ENCODE measurements around the gene SNTG2.

Gene SNTG2

GRCh38 chr2:1251520-1251919 lies 300.9 kb downstream of the SNTG2 start:
- no peaks in the 10 kb centered on the region for H3K9me3 ChIP-seq (ENCODE audit: control insufficient read depth in 2 of 2, low read length in 2 of 2)
- H3K27ac ChIP-seq (ENCODE audit: low read depth in 2 of 2, low read length in 2 of 2), result no peak overlapping the region
- H3K9ac ChIP-seq (ENCODE audit: low read depth in 1 of 2, low read length in 2 of 2), result no peak overlapping the region
- H3K4me3 ChIP-seq (ENCODE audit: low read length in 2 of 2), result no peak overlapping the region
- no peaks in the 10 kb centered on the region for H3K4me1 ChIP-seq (ENCODE audit: control insufficient read depth in 2 of 2, insufficient read depth in 2 of 2, low read length in 2 of 2)
- H3K36me3 ChIP-seq (ENCODE audit: control insufficient read depth in 2 of 2, insufficient read depth in 2 of 2, low read length in 2 of 2), result no peaks in the 10 kb centered on the region
- H3K27me3 ChIP-seq (ENCODE audit: control insufficient read depth in 2 of 2, insufficient read depth in 2 of 2, low read length in 2 of 2), result no peaks in the 10 kb centered on the region

GRCh38 chr2:1253629-1254028 lies 303.0 kb downstream of the SNTG2 start:
- H3K4me3 ChIP-seq (ENCODE audit: low read length in 2 of 2), result no peak overlapping the region
- H3K27me3 ChIP-seq (ENCODE audit: control insufficient read depth in 2 of 2, insufficient read depth in 2 of 2, low read length in 2 of 2), result no peaks in the 10 kb centered on the region
- H3K27ac ChIP-seq (ENCODE audit: low read depth in 2 of 2, low read length in 2 of 2), result no peak overlapping the region
- H3K4me1 ChIP-seq (ENCODE audit: control insufficient read depth in 2 of 2, insufficient read depth in 2 of 2, low read length in 2 of 2), result no peaks in the 10 kb centered on the region
- no peaks in the 10 kb centered on the region for H3K36me3 ChIP-seq (ENCODE audit: control insufficient read depth in 2 of 2, insufficient read depth in 2 of 2, low read length in 2 of 2)
- no peaks in the 10 kb centered on the region for H3K9me3 ChIP-seq (ENCODE audit: control insufficient read depth in 2 of 2, low read length in 2 of 2)
- H3K9ac ChIP-seq (ENCODE audit: low read depth in 1 of 2, low read length in 2 of 2), result no peak overlapping the region

- Histone ChIP-seq H3K36me3 (ENCODE audit: control insufficient read depth in 2 of 2, insufficient read depth in 2 of 2, low read length in 2 of 2) (no peaks in the 10 kb centered on the region), H3K27me3 (ENCODE audit: control insufficient read depth in 2 of 2, insufficient read depth in 2 of 2, low read length in 2 of 2) (no peaks in the 10 kb centered on the region), H3K27ac (ENCODE audit: low read depth in 2 of 2, low read length in 2 of 2) (no peak overlapping the region), H3K4me1 (ENCODE audit: control insufficient read depth in 2 of 2, insufficient read depth in 2 of 2, low read length in 2 of 2) (no peaks in the 10 kb centered on the region), H3K9ac (ENCODE audit: low read depth in 1 of 2, low read length in 2 of 2) (no peak overlapping the region), H3K4me3 (ENCODE audit: low read length in 2 of 2) (no peak overlapping the region), H3K9me3 (ENCODE audit: control insufficient read depth in 2 of 2, low read length in 2 of 2) (no peaks in the 10 kb centered on the region)
These were observed 304.2 kb downstream of the SNTG2 start for GRCh38 chr2:1254662-1255343.

GRCh38 chr2:1256632-1257324 lies 306.1 kb downstream of the SNTG2 start:
- Histone ChIP-seq H3K36me3 (ENCODE audit: control insufficient read depth in 2 of 2, insufficient read depth in 2 of 2, low read length in 2 of 2) (no peaks in the 10 kb centered on the region), H3K27me3 (ENCODE audit: control insufficient read depth in 2 of 2, insufficient read depth in 2 of 2, low read length in 2 of 2) (no peaks in the 10 kb centered on the region), H3K27ac (ENCODE audit: low read depth in 2 of 2, low read length in 2 of 2) (no peak overlapping the region), H3K4me3 (ENCODE audit: low read length in 2 of 2) (no peak overlapping the region), H3K9me3 (ENCODE audit: control insufficient read depth in 2 of 2, low read length in 2 of 2) (no peaks in the 10 kb centered on the region), H3K4me1 (ENCODE audit: control insufficient read depth in 2 of 2, insufficient read depth in 2 of 2, low read length in 2 of 2) (no peaks in the 10 kb centered on the region), H3K9ac (ENCODE audit: low read depth in 1 of 2, low read length in 2 of 2) (no peak overlapping the region)

GRCh38 chr2:1257334-1257733 lies 306.7 kb downstream of the SNTG2 start:
- Histone ChIP-seq H3K27ac (ENCODE audit: low read depth in 2 of 2, low read length in 2 of 2) (no peak overlapping the region), H3K4me3 (ENCODE audit: low read length in 2 of 2) (no peak overlapping the region), H3K9me3 (ENCODE audit: control insufficient read depth in 2 of 2, low read length in 2 of 2) (no peaks in the 10 kb centered on the region), H3K27me3 (ENCODE audit: control insufficient read depth in 2 of 2, insufficient read depth in 2 of 2, low read length in 2 of 2) (no peaks in the 10 kb centered on the region), H3K36me3 (ENCODE audit: control insufficient read depth in 2 of 2, insufficient read depth in 2 of 2, low read length in 2 of 2) (no peaks in the 10 kb centered on the region), H3K9ac (ENCODE audit: low read depth in 1 of 2, low read length in 2 of 2) (no peak overlapping the region), H3K4me1 (ENCODE audit: control insufficient read depth in 2 of 2, insufficient read depth in 2 of 2, low read length in 2 of 2) (no peaks in the 10 kb centered on the region)

GRCh38 chr2:1259746-1260145 lies 309.1 kb downstream of the SNTG2 start:
- H3K36me3 ChIP-seq (ENCODE audit: control insufficient read depth in 2 of 2, insufficient read depth in 2 of 2, low read length in 2 of 2), result no peaks in the 10 kb centered on the region
- no peaks in the 10 kb centered on the region for H3K4me1 ChIP-seq (ENCODE audit: control insufficient read depth in 2 of 2, insufficient read depth in 2 of 2, low read length in 2 of 2)
- no peaks in the 10 kb centered on the region for H3K27me3 ChIP-seq (ENCODE audit: control insufficient read depth in 2 of 2, insufficient read depth in 2 of 2, low read length in 2 of 2)
- H3K27ac ChIP-seq (ENCODE audit: low read depth in 2 of 2, low read length in 2 of 2), result no peak overlapping the region
- no peak overlapping the region for H3K9ac ChIP-seq (ENCODE audit: low read depth in 1 of 2, low read length in 2 of 2)
- no peak overlapping the region for H3K4me3 ChIP-seq (ENCODE audit: low read length in 2 of 2)
- no peaks in the 10 kb centered on the region for H3K9me3 ChIP-seq (ENCODE audit: control insufficient read depth in 2 of 2, low read length in 2 of 2)

- Histone ChIP-seq H3K36me3 (ENCODE audit: control insufficient read depth in 2 of 2, insufficient read depth in 2 of 2, low read length in 2 of 2) (no peaks in the 10 kb centered on the region), H3K9me3 (ENCODE audit: control insufficient read depth in 2 of 2, low read length in 2 of 2) (no peaks in the 10 kb centered on the region), H3K9ac (ENCODE audit: low read depth in 1 of 2, low read length in 2 of 2) (no peak overlapping the region), H3K27ac (ENCODE audit: low read depth in 2 of 2, low read length in 2 of 2) (no peak overlapping the region), H3K4me3 (ENCODE audit: low read length in 2 of 2) (no peak overlapping the region), H3K4me1 (ENCODE audit: control insufficient read depth in 2 of 2, insufficient read depth in 2 of 2, low read length in 2 of 2) (no peaks in the 10 kb centered on the region), H3K27me3 (ENCODE audit: control insufficient read depth in 2 of 2, insufficient read depth in 2 of 2, low read length in 2 of 2) (no peaks in the 10 kb centered on the region)
These were observed 312.0 kb downstream of the SNTG2 start for GRCh38 chr2:1262609-1263008.

GRCh38 chr2:1265454-1265853 lies 314.8 kb downstream of the SNTG2 start:
- no peaks in the 10 kb centered on the region for H3K9me3 ChIP-seq (ENCODE audit: control insufficient read depth in 2 of 2, low read length in 2 of 2)
- no peak overlapping the region for H3K9ac ChIP-seq (ENCODE audit: low read depth in 1 of 2, low read length in 2 of 2)
- no peaks in the 10 kb centered on the region for H3K36me3 ChIP-seq (ENCODE audit: control insufficient read depth in 2 of 2, insufficient read depth in 2 of 2, low read length in 2 of 2)
- H3K4me1 ChIP-seq (ENCODE audit: control insufficient read depth in 2 of 2, insufficient read depth in 2 of 2, low read length in 2 of 2), result no peaks in the 10 kb centered on the region
- H3K4me3 ChIP-seq (ENCODE audit: low read length in 2 of 2), result no peak overlapping the region
- H3K27me3 ChIP-seq (ENCODE audit: control insufficient read depth in 2 of 2, insufficient read depth in 2 of 2, low read length in 2 of 2), result no peaks in the 10 kb centered on the region
- no peak overlapping the region for H3K27ac ChIP-seq (ENCODE audit: low read depth in 2 of 2, low read length in 2 of 2)

GRCh38 chr2:1266351-1266750 lies 315.7 kb downstream of the SNTG2 start:
- Histone ChIP-seq H3K36me3 (ENCODE audit: control insufficient read depth in 2 of 2, insufficient read depth in 2 of 2, low read length in 2 of 2) (no peaks in the 10 kb centered on the region), H3K27me3 (ENCODE audit: control insufficient read depth in 2 of 2, insufficient read depth in 2 of 2, low read length in 2 of 2) (no peaks in the 10 kb centered on the region), H3K9me3 (ENCODE audit: control insufficient read depth in 2 of 2, low read length in 2 of 2) (no peaks in the 10 kb centered on the region), H3K27ac (ENCODE audit: low read depth in 2 of 2, low read length in 2 of 2) (no peak overlapping the region), H3K4me1 (ENCODE audit: control insufficient read depth in 2 of 2, insufficient read depth in 2 of 2, low read length in 2 of 2) (no peaks in the 10 kb centered on the region), H3K4me3 (ENCODE audit: low read length in 2 of 2) (no peak overlapping the region), H3K9ac (ENCODE audit: low read depth in 1 of 2, low read length in 2 of 2) (no peak overlapping the region)

- H3K27ac ChIP-seq (ENCODE audit: low read depth in 2 of 2, low read length in 2 of 2), result no peak overlapping the region
- H3K9me3 ChIP-seq (ENCODE audit: control insufficient read depth in 2 of 2, low read length in 2 of 2), result no peaks in the 10 kb centered on the region
- H3K27me3 ChIP-seq (ENCODE audit: control insufficient read depth in 2 of 2, insufficient read depth in 2 of 2, low read length in 2 of 2), result no peaks in the 10 kb centered on the region
- H3K4me3 ChIP-seq (ENCODE audit: low read length in 2 of 2), result no peak overlapping the region
- no peaks in the 10 kb centered on the region for H3K4me1 ChIP-seq (ENCODE audit: control insufficient read depth in 2 of 2, insufficient read depth in 2 of 2, low read length in 2 of 2)
- H3K9ac ChIP-seq (ENCODE audit: low read depth in 1 of 2, low read length in 2 of 2), result no peak overlapping the region
- H3K36me3 ChIP-seq (ENCODE audit: control insufficient read depth in 2 of 2, insufficient read depth in 2 of 2, low read length in 2 of 2), result no peaks in the 10 kb centered on the region
These were observed 317.4 kb downstream of the SNTG2 start for GRCh38 chr2:1268034-1268433.
